ENCODE measurements around the gene TRIM32. TPM values are rescaled to one million over a fixed set of nuclear protein-coding genes. Genes with fewer than 3 reads are reported as not detected.

Gene TRIM32
- total RNA-seq, 1 donor from 2014 or later = 21.2 TPM

DNA sequence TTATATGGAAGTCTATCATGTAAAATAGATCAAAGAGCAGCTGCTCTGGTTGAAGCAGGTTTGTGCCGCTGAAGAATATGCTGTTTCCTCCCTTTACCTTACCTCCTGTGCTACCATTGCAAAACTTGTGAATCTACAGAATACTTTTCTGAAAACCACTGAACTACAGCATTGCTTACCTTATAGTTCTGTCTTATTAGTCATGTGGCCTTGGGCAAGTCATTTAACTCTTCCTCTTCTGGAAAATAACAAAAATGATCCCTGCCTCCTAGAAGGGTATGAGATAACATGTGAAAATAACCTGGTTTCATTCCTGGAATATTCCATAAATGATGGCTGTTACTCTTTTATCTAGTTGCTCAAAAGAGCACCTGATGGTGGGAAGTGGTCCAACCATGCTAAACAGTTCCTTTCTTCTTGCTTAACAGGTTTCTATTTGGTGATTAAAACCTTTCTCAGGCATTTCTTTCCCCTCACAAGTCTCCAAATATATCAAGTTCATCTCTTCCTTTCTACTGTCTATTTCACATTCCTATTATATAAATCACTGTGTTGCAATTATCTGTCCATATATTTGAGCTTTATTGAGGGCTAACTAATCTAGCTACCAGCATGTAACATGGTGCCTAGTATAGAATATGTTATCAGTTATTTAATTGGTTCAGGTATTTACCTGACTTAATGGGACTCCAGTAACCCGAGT, 15.0 kb downstream of the TRIM32 start:
- Histone ChIP-seq H3K27ac (no peak overlapping the region), H3K4me1 (no peaks in the 10 kb centered on the region), H3K9me3 (no peaks in the 10 kb centered on the region), H3K36me3 (peaks cover 30% of the 10 kb centered on the region), H3K27me3 (no peaks in the 10 kb centered on the region), H3K4me3 (no peak overlapping the region)
- ATAC-seq = no peak
- no peak for DNase-seq
- TF ChIP-seq, protein P1, sequence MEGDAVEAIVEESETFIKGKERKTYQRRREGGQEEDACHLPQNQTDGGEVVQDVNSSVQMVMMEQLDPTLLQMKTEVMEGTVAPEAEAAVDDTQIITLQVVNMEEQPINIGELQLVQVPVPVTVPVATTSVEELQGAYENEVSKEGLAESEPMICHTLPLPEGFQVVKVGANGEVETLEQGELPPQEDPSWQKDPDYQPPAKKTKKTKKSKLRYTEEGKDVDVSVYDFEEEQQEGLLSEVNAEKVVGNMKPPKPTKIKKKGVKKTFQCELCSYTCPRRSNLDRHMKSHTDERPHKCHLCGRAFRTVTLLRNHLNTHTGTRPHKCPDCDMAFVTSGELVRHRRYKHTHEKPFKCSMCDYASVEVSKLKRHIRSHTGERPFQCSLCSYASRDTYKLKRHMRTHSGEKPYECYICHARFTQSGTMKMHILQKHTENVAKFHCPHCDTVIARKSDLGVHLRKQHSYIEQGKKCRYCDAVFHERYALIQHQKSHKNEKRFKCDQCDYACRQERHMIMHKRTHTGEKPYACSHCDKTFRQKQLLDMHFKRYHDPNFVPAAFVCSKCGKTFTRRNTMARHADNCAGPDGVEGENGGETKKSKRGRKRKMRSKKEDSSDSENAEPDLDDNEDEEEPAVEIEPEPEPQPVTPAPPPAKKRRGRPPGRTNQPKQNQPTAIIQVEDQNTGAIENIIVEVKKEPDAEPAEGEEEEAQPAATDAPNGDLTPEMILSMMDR (IDR thresholded peaks at IDR 0.05) = no peak
- intact Hi-C loops (cut with DNase I) = no loop called here

- H3K27me3 ChIP-seq = no peaks in the 10 kb centered on the region
- no peak for DNase-seq
- no peak for ATAC-seq
- no peak overlapping the region for H3K4me3 ChIP-seq
- TF ChIP-seq, protein P1 (IDR thresholded peaks at IDR 0.05) = no peak
- peaks cover 18% of the 10 kb centered on the region for H3K36me3 ChIP-seq
- no peaks in the 10 kb centered on the region for H3K4me1 ChIP-seq
- intact Hi-C loops (cut with DNase I) = no loop called here
- H3K9me3 ChIP-seq = no peaks in the 10 kb centered on the region
- H3K27ac ChIP-seq = no peak overlapping the region
These were observed 16.5 kb downstream of the TRIM32 start for GRCh38 chr9:116703634-116704033.

- no peak for DNase-seq
- no peak overlapping the region for H3K27ac ChIP-seq
- intact Hi-C loops (cut with DNase I) = no loop called here
- H3K9me3 ChIP-seq = no peaks in the 10 kb centered on the region
- no peaks in the 10 kb centered on the region for H3K27me3 ChIP-seq
- H3K36me3 ChIP-seq = peaks cover 10% of the 10 kb centered on the region
- no peaks in the 10 kb centered on the region for H3K4me1 ChIP-seq
- no peak for ATAC-seq
- TF ChIP-seq, protein P1 (IDR thresholded peaks at IDR 0.05) = no peak
- H3K4me3 ChIP-seq = no peak overlapping the region
These were observed 17.4 kb downstream of the TRIM32 start for GRCh38 chr9:116704470-116704869.

DNA sequence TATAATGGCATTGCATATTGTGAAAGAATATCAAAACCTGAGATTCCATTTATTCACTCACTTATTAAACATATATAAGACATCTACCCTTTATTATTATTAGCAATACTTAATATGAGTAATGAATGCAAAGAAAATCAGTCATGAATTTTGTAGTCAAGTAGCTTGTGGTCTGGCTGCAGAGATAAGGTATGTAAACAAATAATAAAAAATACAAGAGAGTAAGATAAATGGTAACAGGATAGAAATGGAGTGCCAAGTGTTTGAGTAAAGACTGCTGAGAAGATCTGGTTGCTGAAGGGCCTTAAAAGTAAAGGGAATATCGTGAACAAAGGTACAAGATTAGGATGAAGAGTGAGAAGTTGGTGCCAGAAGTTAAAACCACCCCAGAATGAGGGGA, 18.4 kb downstream of the TRIM32 start:
- DNase-seq = no peak
- no peaks in the 10 kb centered on the region for H3K9me3 ChIP-seq
- no peaks in the 10 kb centered on the region for H3K27me3 ChIP-seq
- TF ChIP-seq, protein P1 (IDR thresholded peaks at IDR 0.05) = no peak
- no peak overlapping the region for H3K27ac ChIP-seq
- no peak for ATAC-seq
- H3K4me3 ChIP-seq = no peak overlapping the region
- intact Hi-C loops (cut with DNase I) = no loop called here
- H3K4me1 ChIP-seq = no peaks in the 10 kb centered on the region
- H3K36me3 ChIP-seq = no peaks in the 10 kb centered on the region

GRCh38 chr9:116706310-116707290, 19.5 kb downstream of the TRIM32 start:
- no peaks in the 10 kb centered on the region for H3K36me3 ChIP-seq
- TF ChIP-seq, protein P1 (IDR thresholded peaks at IDR 0.05) = no peak
- H3K9me3 ChIP-seq = no peaks in the 10 kb centered on the region
- no peak overlapping the region for H3K4me3 ChIP-seq
- H3K4me1 ChIP-seq = no peaks in the 10 kb centered on the region
- DNase-seq = no peak
- ATAC-seq = no peak
- H3K27ac ChIP-seq = no peak overlapping the region
- intact Hi-C loops (cut with DNase I) = no loop called here
- no peaks in the 10 kb centered on the region for H3K27me3 ChIP-seq

Measured in upper lobe of right lung (tissue), 1 donor.